NCI-H1694 (cell line): ENCODE data around the gene SPSB4.
"Not testable (repeated sequence)": the region's sequence is repeated elsewhere in the genome, so short reads cannot be mapped to it uniquely, and the experiment has no call there.

Source experiments
- DNase-seq: peaks from one replicate; lab custom pipeline; 2025; lab: John Stamatoyannopoulos, UW

The SPSB4 gene

DNA sequence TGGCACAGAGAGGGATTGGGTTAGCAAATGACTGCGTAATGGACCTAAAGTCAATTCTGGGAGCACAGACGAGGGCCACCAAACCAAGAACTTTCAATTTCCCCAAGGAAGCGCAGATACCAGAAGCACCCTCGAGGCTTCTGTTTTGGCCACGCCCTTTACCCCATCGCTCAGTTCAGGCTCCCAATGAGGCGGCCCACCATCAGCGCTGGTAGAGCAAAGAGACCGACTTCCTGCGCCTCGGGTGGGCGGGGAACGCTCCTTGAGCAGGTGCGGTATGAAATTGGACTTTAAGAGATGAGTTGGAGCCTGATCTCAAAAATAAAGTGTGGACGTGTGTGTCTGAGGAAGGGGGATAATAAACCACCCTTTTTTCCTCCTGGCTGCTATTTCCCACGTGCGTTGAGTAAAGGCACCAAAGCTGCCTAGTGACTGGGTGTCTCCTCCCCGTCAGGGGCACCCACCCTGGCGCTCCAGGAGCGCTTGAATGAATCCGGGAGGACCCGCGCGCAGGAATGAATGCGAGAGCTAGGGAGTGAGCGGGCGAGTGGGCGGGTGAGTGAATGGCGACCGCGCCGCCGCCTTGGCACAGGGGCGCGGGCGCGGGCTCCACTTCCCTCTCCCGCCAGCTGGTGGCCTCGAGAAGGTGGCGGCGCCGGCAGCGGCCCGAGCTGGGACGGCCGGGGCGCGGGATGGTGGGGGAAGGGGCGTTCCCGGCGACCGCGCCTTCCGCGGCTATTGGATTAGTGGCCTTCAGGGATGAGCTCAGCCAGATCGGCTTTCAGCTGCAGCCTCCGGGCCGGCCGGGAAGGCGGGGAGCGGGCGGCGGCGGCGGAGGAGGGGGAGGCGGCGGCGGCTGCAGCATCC lies at the start of gene SPSB4:
TSS of gene SPSB4 (plus strand) at position 772 of the 867 bp plus-strand sequence. CDS start 14,758 bp downstream, outside the sequence.
- peak; percentile 58 for DNase-seq

- DNase-seq = no peak
Observed at GRCh38 chr3:141006344-141006743, 44.8 kb upstream of the SPSB4 start.

GRCh38 chr3:141009496-141009895 lies 41.7 kb upstream of the SPSB4 start:
- DNase-seq = no peak

DNA sequence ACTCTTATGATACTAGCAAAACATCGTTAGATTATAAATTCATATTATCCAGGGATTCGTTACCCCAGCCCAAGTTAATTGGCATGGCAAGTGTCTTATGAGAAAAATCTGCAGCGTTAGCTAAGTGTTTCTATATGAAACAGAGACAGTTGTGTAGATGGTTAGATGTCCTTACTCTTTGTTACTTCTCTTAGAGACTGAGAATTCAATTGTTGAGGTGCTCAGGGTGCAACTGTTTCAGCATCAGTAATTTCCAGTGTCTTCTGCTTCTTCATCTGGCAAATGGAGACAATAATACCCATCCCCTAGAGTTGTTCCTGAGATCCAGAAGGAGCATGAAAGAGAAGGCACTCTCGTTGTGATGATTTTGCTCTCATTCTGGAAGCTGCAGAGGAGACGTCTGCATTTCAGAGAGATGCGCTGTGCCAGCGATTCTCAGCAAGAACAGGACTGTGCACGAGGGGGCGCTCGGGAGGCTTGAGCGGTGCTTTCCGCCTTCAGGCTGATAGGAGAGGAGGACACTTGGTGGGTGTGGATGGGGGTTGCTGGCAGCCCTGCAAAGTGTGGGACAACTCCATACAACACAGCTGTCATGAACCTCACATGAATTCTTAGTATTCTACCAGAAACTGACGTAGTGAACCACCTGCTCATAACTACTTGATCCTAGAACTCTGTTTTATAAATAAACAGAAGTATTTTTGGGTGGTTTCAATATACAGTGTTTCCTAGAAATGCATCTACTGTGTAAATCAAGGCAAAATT lies 39.7 kb upstream of the SPSB4 start:
- peak; percentile 82 for DNase-seq

DNA sequence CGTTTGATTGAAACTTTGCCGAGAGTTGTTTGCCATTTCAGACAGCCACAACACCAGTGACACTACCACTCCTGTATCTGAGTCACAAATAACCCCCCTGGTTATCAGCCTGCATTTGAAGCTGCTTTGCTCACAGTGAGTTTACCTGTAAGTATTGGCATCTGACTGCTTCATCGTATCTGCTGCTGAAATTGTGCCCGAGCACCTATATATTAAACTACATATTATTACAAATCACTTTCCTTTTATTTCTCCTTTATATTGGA lies 39.2 kb upstream of the SPSB4 start:
- no peak for DNase-seq

DNA sequence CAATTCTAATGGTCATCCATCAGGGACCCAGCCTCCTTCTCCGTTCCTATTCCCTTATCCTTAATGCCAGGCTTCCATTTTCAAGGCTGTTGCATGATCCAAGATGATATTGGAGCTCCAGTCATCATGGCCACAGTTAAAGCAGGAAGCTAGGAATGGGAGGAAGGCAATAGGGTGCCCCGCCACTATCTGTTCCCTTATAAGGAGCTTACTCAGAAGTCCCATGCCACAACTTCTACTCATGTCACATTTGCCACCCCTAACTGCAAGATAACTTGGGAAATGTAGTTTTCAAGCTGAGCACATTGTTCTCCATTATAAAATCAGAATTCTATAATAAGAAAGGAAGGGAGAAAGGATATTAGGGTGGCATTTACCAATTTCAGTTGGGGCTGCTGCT lies 38.6 kb upstream of the SPSB4 start:
- no peak for DNase-seq

DNA sequence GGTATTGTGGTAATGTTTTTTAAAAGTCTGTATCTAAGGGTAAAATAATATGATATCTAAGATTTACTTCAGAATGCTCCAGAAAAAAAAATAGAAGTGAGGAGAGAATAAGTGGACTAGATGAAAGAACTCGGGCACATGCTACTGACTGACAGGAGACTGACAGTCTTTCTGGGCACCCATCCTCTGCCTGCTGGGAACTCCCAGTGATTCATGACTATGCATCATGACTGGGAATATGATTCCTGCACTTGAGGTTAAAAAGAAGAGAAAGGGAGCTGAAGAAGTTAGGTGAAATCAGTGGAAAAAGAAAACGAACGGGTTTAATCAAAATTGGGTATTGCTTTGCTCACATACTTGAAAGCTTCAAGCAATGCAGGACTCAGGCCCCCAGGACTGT lies 35.7 kb upstream of the SPSB4 start:
- DNase-seq = no peak

DNA sequence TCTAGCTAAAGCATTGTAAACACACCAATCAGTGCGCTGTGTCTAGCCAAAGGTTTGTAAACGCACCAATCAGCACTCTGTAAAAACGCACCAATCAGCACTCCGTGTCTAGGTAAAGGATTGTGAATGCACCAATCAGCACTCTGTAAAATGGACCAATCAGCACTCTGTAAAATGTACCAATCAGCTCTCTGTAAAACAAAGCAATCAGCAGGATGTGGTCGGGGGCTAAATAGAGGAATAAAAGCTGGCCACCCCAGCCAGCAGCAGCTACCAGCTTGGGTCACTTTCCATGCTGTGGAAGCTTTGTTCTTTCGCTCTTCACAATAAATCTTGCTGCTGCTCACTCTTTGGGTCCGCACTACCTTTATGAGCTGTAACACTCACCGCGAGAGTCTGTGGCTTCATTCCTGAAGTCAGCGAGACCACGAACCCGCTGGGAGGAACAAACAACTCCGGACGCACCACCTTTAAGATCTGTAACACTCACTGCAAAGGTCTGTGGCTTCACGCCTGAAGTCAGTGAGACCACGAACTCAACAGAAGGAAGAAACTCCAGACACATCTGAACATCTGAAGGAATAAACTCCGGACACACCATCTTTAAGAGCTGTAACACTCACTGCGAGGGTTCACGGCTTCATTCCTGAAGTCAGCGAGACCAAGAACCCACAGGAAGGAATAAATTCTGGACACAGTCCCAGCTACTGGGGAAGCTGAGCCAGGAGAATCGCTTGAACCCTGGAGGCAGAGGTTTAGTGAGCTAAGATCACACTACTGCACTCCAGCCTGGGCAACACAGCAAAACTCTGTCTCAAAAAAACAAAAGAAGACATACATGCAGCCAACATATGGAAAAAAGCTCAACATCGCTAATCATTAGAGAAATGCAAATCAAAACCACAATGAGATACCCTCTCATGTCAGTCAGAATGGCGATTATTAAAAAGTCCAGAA lies 33.5 kb upstream of the SPSB4 start:
- not testable (repeated sequence) for DNase-seq

DNA sequence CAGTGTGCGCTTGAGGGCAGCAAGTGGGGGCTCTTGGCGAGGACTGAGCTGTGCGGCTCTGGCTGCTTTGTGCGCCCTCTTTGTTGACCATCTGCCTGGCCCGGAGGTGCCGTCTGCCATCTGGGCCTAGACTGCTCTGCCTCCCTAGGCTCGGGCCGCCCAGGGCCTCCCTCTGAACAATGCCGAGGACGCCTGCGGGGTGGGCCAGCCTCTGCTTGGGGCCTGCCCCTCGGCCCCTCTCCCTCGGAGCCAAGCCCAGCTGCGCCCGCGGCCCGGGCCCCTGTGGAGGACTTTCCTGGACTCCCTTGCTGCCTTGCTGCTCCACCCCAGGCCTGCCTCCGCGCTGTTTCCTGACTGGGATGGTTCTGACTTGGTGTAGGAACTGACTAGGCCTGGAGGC lies 31.9 kb upstream of the SPSB4 start:
- DNase-seq = no peak

- no peak for DNase-seq
Observed at GRCh38 chr3:141020143-141020830, 30.9 kb upstream of the SPSB4 start.

GRCh38 chr3:141021261-141021660 lies 29.9 kb upstream of the SPSB4 start:
- DNase-seq = no peak

GRCh38 chr3:141030296-141030695 lies 20.9 kb upstream of the SPSB4 start:
- DNase-seq = no peak

DNA sequence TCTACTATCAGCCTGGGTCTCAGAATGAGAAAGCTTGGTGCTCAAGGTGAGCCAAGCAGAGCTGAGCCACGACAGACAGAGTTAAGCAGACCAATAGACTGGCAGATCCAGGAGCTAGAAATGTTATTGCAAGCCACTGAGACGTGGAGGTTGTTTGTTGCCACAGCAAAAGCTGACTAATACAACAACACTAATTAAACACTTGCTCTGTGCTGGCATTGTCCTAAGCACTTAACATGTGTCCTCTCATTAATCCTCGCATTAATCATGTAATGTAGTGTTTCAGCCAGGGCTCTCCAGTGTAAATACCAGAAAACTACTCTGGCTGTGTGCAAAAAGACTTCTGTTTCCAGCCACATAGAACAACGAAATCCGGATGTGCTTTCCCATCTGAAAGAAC lies 11.6 kb upstream of the SPSB4 start:
- DNase-seq = no peak

- no peak for DNase-seq
Observed at GRCh38 chr3:141044695-141045641, 6.2 kb upstream of the SPSB4 start.

DNA sequence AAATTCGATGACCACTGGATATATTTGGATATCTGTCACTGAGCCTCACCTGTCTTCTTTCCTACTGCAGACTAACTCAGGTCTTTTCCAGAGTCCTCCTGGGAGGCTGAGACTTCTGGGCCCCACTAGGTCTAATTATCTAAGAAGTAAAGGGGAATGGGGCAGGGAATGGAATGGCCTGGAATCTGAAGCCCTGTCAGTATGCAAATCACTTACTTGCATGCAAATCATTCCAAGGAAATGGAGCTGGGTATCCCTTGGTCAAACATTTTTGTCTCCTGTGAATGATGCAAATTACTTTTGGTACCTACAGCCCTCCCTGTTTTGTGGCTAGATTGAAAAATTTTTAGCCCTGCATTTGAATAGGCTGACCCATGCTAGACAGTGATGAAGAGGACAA lies 5.3 kb upstream of the SPSB4 start:
- DNase-seq = no peak

DNA sequence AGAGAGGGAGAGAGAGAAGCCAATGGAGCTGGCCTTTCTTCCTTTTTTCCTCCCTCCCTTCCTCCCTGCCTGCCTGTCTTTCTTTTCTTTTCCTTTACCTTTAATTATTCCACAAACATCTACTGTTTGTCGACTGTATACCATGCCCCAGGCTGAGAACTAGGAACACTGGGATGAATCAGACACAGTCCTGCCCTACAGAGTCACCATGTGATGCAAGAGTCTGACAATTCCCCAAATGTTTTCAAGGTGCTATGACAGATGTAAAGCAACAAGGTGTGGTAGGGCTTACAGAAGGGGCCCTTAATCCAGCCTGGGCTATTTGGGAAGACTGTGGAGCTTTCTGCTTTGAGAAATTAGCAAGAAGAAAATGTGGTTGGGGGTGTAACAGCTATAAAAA lies 4.0 kb upstream of the SPSB4 start:
- no peak for DNase-seq

DNA sequence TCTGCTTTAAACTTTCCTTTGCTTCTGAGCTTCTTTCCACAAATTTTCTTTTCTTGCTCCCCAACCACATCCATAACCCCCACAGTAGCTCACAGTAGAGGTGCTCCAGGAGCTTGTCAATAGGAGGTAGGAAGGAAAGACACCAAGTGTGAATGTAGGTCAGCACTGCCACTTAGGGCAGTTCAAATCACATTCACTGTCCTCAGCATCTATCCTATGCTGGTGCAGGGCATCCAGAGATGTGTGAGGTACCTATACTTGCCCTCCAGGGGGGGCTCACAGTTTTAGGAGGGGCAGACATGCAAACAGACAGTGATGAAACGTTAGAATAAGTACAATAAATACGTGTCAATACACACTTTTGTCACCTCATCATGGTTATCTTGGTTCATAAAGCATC lies 1.5 kb upstream of the SPSB4 start:
- peak; percentile 69 for DNase-seq

- DNase-seq = no peak
Observed at GRCh38 chr3:141051443-141052200, 475 bp downstream of the SPSB4 start.

- DNase-seq = peak; percentile 43
Observed at GRCh38 chr3:141052201-141053069, 1.3 kb downstream of the SPSB4 start.
